OCI-LY3 (cell line): ENCODE data around the gene PLA2G4C.

Experiments
- H2AFZ ChIP-seq: fragments of 200-600, 300-600 bp; shearing (Covaris generic); 2 replicates; pipeline ENCODE4 v1.6.0; 2014; ENCODE audit warnings: antibody characterized with exemption, low read depth, low read length
- H3K27ac ChIP-seq: fragments of 200-600, 300-600 bp; sonication (generic); 2 replicates; pipeline ENCODE4 v1.5.1; 2014; ENCODE audit warnings: mild to moderate bottlenecking, low read length, moderate library complexity, mixed read lengths
- H3K27me3 ChIP-seq: fragments of 200-600, 300-600 bp; sonication (generic); 2 replicates; pipeline ENCODE4 v1.6.1; 2014; ENCODE audit warnings: low read depth, low read length, mixed read lengths
- H3K36me3 ChIP-seq: fragments of 200-600, 300-600 bp; sonication (generic); replicated peaks from 2 replicates; pipeline ENCODE3; 2014; ENCODE audit warnings: low read depth, low read length, mixed read lengths
- H3K4me1 ChIP-seq: fragments of 300-600, 200-600 bp; sonication (generic); 2 replicates; pipeline ENCODE4 v1.6.1; 2014; ENCODE audit warnings: low read length, mixed read lengths
- H3K4me2 ChIP-seq: fragments of 200-600, 300-600 bp; sonication (generic); 2 replicates; pipeline ENCODE4 v1.6.1; 2014; ENCODE audit warnings: low read length, mixed read lengths
- H3K4me3 ChIP-seq: fragments of 300-600, 200-600 bp; sonication (generic); 2 replicates; pipeline ENCODE4 v1.5.1; 2014; ENCODE audit warnings: antibody characterized with exemption, mild to moderate bottlenecking, low read length, moderate library complexity
- H3K79me2 ChIP-seq: fragments of 300-600, 200-600 bp; shearing (Covaris generic); 2 replicates; pipeline ENCODE4 v1.6.1; 2014; ENCODE audit warnings: mild to moderate bottlenecking, low read length, mixed read lengths
- H3K9ac ChIP-seq: fragments of 300-600, 200-600 bp; shearing (Covaris generic); 2 replicates; pipeline ENCODE4 v1.6.0; 2014; ENCODE audit warnings: mild to moderate bottlenecking, low read length, moderate library complexity
- H3K9me3 ChIP-seq: fragments of 200-600, 300-600 bp; shearing (Covaris generic); 2 replicates; pipeline ENCODE4 v1.6.1; 2014; ENCODE audit warnings: low read length, mixed read lengths; ENCODE audit not compliant: insufficient read depth
- H4K20me1 ChIP-seq: fragments of 200-600, 300-600 bp; sonication (generic); 2 replicates; pipeline ENCODE4 v1.6.1; 2016; ENCODE audit warnings: low read length, mixed read lengths; ENCODE audit not compliant: insufficient read depth
- CTCF ChIP-seq: fragments of 200-600, 300-600 bp; sonication (generic); IDR thresholded peaks from 2 replicates; pipeline ENCODE4 v1.5.1; 2014; ENCODE audit warnings: antibody characterized with exemption, low read length, low read depth
- EZH2phosphoT487 ChIP-seq: fragments of 200-600 bp; shearing (Covaris generic); IDR thresholded peaks from 2 replicates; pipeline ENCODE4 v1.6.1; 2018; ENCODE audit warnings: antibody characterized with exemption, mixed run types, low read depth

PLA2G4C gene

GRCh38 chr19:48127561-48127960 lies 16.9 kb upstream of the PLA2G4C start:
- H3K79me2 ChIP-seq: no peaks in the 10 kb centered on the region
- H3K36me3 ChIP-seq: peaks cover 61% of the 10 kb centered on the region
- no peak overlapping the region for H3K4me3 ChIP-seq

GRCh38 chr19:48123907-48124651 lies 13.5 kb upstream of the PLA2G4C start:
- H3K9ac ChIP-seq: no peak overlapping the region
- peaks cover 62% of the 10 kb centered on the region for H3K36me3 ChIP-seq
- H3K79me2 ChIP-seq: no peaks in the 10 kb centered on the region
- no peaks in the 10 kb centered on the region for H3K9me3 ChIP-seq
- peaks cover 12% of the 10 kb centered on the region for H3K4me1 ChIP-seq
- no peak overlapping the region for H3K27ac ChIP-seq
- H4K20me1 ChIP-seq: no peaks in the 10 kb centered on the region
- no peak overlapping the region for H3K4me2 ChIP-seq
- no peak overlapping the region for H3K4me3 ChIP-seq
- no peak overlapping the region for H2AFZ ChIP-seq
- H3K27me3 ChIP-seq: no peaks in the 10 kb centered on the region
- TF ChIP-seq CTCF: no peak

More at GRCh38 chr19:48127561-48127960, 16.9 kb upstream of the PLA2G4C start:
- no peaks in the 10 kb centered on the region for H3K27me3 ChIP-seq
- H3K9ac ChIP-seq: no peak overlapping the region
- no peak overlapping the region for H3K27ac ChIP-seq
- no peak for TF ChIP-seq EZH2phosphoT487
- no peak for TF ChIP-seq CTCF
- H3K9me3 ChIP-seq: no peaks in the 10 kb centered on the region
- H3K4me1 ChIP-seq: peaks cover 3% of the 10 kb centered on the region
- H2AFZ ChIP-seq: no peak overlapping the region
- no peaks in the 10 kb centered on the region for H4K20me1 ChIP-seq
- H3K4me2 ChIP-seq: no peak overlapping the region

GRCh38 chr19:48122421-48122820 lies 11.8 kb upstream of the PLA2G4C start:
- H3K4me2 ChIP-seq: peak overlapping the region; percentile 21
- no peaks in the 10 kb centered on the region for H4K20me1 ChIP-seq
- 0 out of 2 replicates have a peak overlapping the region, but pooled peaks have one; percentile 10 for H3K27ac ChIP-seq
- H3K9me3 ChIP-seq: no peaks in the 10 kb centered on the region
- H3K79me2 ChIP-seq: no peaks in the 10 kb centered on the region
- no peaks in the 10 kb centered on the region for H3K27me3 ChIP-seq
- no peak overlapping the region for H2AFZ ChIP-seq
- no peak overlapping the region for H3K4me3 ChIP-seq
- H3K4me1 ChIP-seq: peaks cover 18% of the 10 kb centered on the region
- peaks cover 59% of the 10 kb centered on the region for H3K36me3 ChIP-seq
- TF ChIP-seq CTCF (no peak), EZH2phosphoT487 (no peak)
- H3K9ac ChIP-seq: no peak overlapping the region

GRCh38 chr19:48121909-48122371 lies 11.3 kb upstream of the PLA2G4C start:
- H2AFZ ChIP-seq: no peak overlapping the region; the same call in 1 of the 2 replicates
- no peaks in the 10 kb centered on the region for H3K79me2 ChIP-seq
- no peaks in the 10 kb centered on the region for H3K27me3 ChIP-seq
- H3K9ac ChIP-seq: no peak overlapping the region
- peaks cover 18% of the 10 kb centered on the region for H3K4me1 ChIP-seq
- H3K4me3 ChIP-seq: no peak overlapping the region
- H4K20me1 ChIP-seq: no peaks in the 10 kb centered on the region
- peak overlapping the region; percentile 21 for H3K4me2 ChIP-seq
- H3K27ac ChIP-seq: 0 out of 2 replicates have a peak overlapping the region, but pooled peaks have one; percentile 10
- H3K9me3 ChIP-seq: no peaks in the 10 kb centered on the region
- TF ChIP-seq EZH2phosphoT487: no peak
- no peak for TF ChIP-seq CTCF
- peaks cover 56% of the 10 kb centered on the region for H3K36me3 ChIP-seq
